Pancreas (tissue), 10 donors: ENCODE results near the gene INS. TPM values are rescaled to one million over a fixed set of nuclear protein-coding genes. Genes with fewer than 3 reads are reported as not detected.

Source experiments
- ATAC-seq, 4 donors: fragments of 200-7000 bp; cut with Tn5 transposase; one replicate each; pipeline versions ENCODE4 v1.8.0 to v1.9.1; 2020; ENCODE audit warnings: mild to moderate bottlenecking in 4 of 4, moderate library complexity in 4 of 4
- DNase-seq, 6 donors: peaks; one replicate each; pipeline ENCODE4 v3.0.0-alpha.2; 2020
- FAIRE-seq: peaks from 2 replicates; lab custom pipeline; 2012; peaks lifted over from hg19 to GRCh38; lab: Jason Lieb, UNC
- H3K27ac ChIP-seq, 4 donors: fragments of 200-600 bp; sonication (generic); 1 replicate in 3 of 4; 2 replicates in 1 of 4; pipeline versions ENCODE4 v1.5.0 to v1.8.0; 2020
- H3K27me3 ChIP-seq, 4 donors: fragments of 200-600 bp; one replicate each; pipeline ENCODE4 v1.8.0; 2021
- H3K36me3 ChIP-seq, 3 donors: fragments of 200-600 bp; sonication (generic) in 1 of 3; one replicate each; pipeline versions ENCODE4 v1.5.0 to v1.8.0; 2020 to 2021
- H3K4me1 ChIP-seq, 3 donors: fragments of 200-600 bp; one replicate each; pipeline ENCODE4 v1.8.0; 2021
- H3K4me3 ChIP-seq, 4 donors: fragments of 200-600 bp; sonication (generic) in 2 of 4; one replicate each; pipeline versions ENCODE4 v1.5.0 to v1.8.0; 2020 to 2021
- H3K9me3 ChIP-seq, 4 donors: fragments of 200-600 bp; one replicate each; pipeline ENCODE4 v1.8.0; 2021
- WGBS, 2 donors: extraction: QIAGEN DNeasy Blood & Tissue Kit; methylation state at CpG; one replicate each; pipeline ENCODE4 v1.1.7; 2013; 5-methylcytosine and 5-hydroxymethylcytosine counted together
- intact Hi-C, 3 donors: fragments of 100-400 bp; cut with DNase I; formaldehyde crosslinking; loops; one replicate each; pipeline versions ENCODE4 v1.11.1 to v1.14.2; 2022
- polyA plus RNA-seq, 2 donors: library from polyadenylated mRNA; stranded (reverse); fragments of 200-250 nt; gene quantifications; one replicate each; pipeline ENCODE4 v1.2.3, GENCODE V29; 2013
- total RNA-seq, 6 donors: library from RNA; stranded (reverse); fragmentation: NEBNext Ultra II Directional in 4 of 6; extraction: Animal tissue kit (Norgen Biotek cat#: 25700) in 4 of 6; gene quantifications; one replicate each; pipeline versions ENCODE4 v1.2.1 to v1.2.4, GENCODE V29; 2021 to 2023
- TF ChIP-seq, protein P1 (sequence below), 4 donors: fragments of 200-600 bp; sonication (generic) in 3 of 4; IDR thresholded peaks; one replicate each; pipeline versions ENCODE4 v1.5.0 to v1.8.0; 2021; ENCODE audit warnings: antibody characterized with exemption in 4 of 4
- donor health status: healthy with polysubstance abuse.
- donor health status: DM: no; HTN: no; CAD: no; lungs with moderate emphysema.
- donor health status: DM: no; HTN: no; CAD: no.
- donor health status: control.
- donor health status: control.
- donor health status: Bipolar disorder and iron deficiency.
- donor health status: DM: yes; HTN: yes; CAD: no.
- donor health status: DM: no; HTN: no; CAD: no.
- donor health status: DM: no; HTN: no; CAD: no.
- donor health status: DM: yes; HTN: yes; CAD: no.

INS gene
- total and polyA plus RNA-seq, 8 donors = 1,425 to 145,342 (median 6,399) TPM

GRCh38 chr11:2154195-2154585 is 6.8 kb downstream of the INS start:
- no peaks in the 10 kb centered on the region for H3K27me3 ChIP-seq

DNA sequence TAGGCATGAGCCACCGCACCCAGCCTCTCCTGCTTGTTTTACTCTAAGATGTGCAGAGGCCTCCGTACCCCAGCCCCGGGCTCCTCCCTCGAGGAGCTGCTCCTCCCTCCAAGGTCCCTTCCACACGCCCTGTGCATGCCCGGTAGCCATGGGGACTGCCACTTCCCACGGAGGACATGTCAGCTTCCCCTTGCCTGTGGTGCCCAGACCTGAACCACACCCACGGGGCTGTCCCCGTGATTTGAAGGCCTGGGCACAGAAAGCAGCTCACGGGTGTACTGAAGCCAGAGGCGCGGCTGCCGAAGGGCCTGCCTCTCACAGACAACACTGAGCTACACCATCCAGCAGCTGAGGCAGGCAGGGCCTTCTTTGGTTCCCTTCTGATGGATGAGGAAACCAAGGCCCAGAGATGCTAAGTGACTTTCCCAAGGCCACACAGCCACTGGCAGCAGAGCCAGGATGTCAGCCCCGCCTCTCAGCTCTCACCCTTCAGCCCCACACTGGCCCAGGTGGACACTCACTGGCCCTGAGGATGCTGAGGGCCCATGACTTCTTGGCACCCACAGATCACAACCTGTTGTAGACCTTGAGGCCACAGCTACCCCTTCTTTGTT is 7.3 kb downstream of the INS start:
- H3K4me1 ChIP-seq = no peaks in the 10 kb centered on the region
- intact Hi-C loops = loop anchor here in 2 of 3 donors (5.0 to 10.0 kb wide), 3 partner anchors 271 to 499 kb away; no protein-coding TSS in a partner anchor
- H3K27me3 ChIP-seq = no peaks in the 10 kb centered on the region
- H3K27ac ChIP-seq = no peak overlapping the region
- DNase-seq = no peak
- whole genome bisulfite sequencing, 2 donors = 61 to 72% methylated on average over 14 of the region's 14 CpGs
- TF ChIP-seq, protein P1, sequence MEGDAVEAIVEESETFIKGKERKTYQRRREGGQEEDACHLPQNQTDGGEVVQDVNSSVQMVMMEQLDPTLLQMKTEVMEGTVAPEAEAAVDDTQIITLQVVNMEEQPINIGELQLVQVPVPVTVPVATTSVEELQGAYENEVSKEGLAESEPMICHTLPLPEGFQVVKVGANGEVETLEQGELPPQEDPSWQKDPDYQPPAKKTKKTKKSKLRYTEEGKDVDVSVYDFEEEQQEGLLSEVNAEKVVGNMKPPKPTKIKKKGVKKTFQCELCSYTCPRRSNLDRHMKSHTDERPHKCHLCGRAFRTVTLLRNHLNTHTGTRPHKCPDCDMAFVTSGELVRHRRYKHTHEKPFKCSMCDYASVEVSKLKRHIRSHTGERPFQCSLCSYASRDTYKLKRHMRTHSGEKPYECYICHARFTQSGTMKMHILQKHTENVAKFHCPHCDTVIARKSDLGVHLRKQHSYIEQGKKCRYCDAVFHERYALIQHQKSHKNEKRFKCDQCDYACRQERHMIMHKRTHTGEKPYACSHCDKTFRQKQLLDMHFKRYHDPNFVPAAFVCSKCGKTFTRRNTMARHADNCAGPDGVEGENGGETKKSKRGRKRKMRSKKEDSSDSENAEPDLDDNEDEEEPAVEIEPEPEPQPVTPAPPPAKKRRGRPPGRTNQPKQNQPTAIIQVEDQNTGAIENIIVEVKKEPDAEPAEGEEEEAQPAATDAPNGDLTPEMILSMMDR (IDR thresholded peaks at IDR 0.05) = no peak
- ATAC-seq = no peak
- no peaks in the 10 kb centered on the region for H3K36me3 ChIP-seq
- no peaks in the 10 kb centered on the region for H3K9me3 ChIP-seq
- no peak overlapping the region for H3K4me3 ChIP-seq
- FAIRE-seq = no peak

More at GRCh38 chr11:2154195-2154585, 6.8 kb downstream of the INS start:
- 70 to 90% methylated on average over 7 of the region's 7 CpGs for WGBS, 2 donors
- Histone ChIP-seq H3K36me3 (no peaks in the 10 kb centered on the region), H3K4me3 (no peak overlapping the region), H3K27ac (no peak overlapping the region), H3K4me1 (no peaks in the 10 kb centered on the region), H3K9me3 (no peaks in the 10 kb centered on the region)
- ATAC-seq (no peak), DNase-seq (no peak), FAIRE-seq (no peak)
- intact Hi-C loops = loop anchor here in 2 of 3 donors (5.0 to 10.0 kb wide), 3 partner anchors 272 to 499 kb away; no protein-coding TSS in a partner anchor
- TF ChIP-seq, protein P1 (IDR thresholded peaks at IDR 0.05) = no peak

GRCh38 chr11:2151500-2152257 is 9.3 kb downstream of the INS start:
- peak in 5 of 6 donors; percentile 71 to 89 (median 86) for DNase-seq
- Histone ChIP-seq H3K27me3 (no peaks in the 10 kb centered on the region), H3K4me1 (no peaks in the 10 kb centered on the region), H3K4me3 (no peak overlapping the region), H3K27ac (no peak overlapping the region), H3K36me3 (no peaks in the 10 kb centered on the region), H3K9me3 (no peaks in the 10 kb centered on the region)
- TF ChIP-seq, protein P1 (IDR thresholded peaks at IDR 0.05) = peak; percentile 65 to 79 (median 73)
- peak; percentile 67 to 87 (median 76) for ATAC-seq
- WGBS, 2 donors = 2% methylated on average over 22 of the region's 22 CpGs
- intact Hi-C loops = loop anchor here in 2 of 3 donors (5.0 to 10.0 kb wide), 3 partner anchors 269 to 497 kb away; no protein-coding TSS in a partner anchor
- no peak for FAIRE-seq

- Histone ChIP-seq H3K27me3 (peaks cover 0 to 12% (median 0%) of the 10 kb centered on the region in 4 donors), H3K27ac (no peak overlapping the region), H3K4me3 (no peak overlapping the region), H3K9me3 (no peaks in the 10 kb centered on the region), H3K36me3 (no peaks in the 10 kb centered on the region), H3K4me1 (no peaks in the 10 kb centered on the region)
- WGBS, 2 donors = 12 to 17% methylated on average over 11 of the region's 11 CpGs
- DNase-seq (peak in 1 of 6 donors; percentile 11), FAIRE-seq (no peak), ATAC-seq (no peak)
- TF ChIP-seq, protein P1 (IDR thresholded peaks at IDR 0.05) = peak in 1 of 4 donors; percentile 18
- intact Hi-C loops = loop anchor here in 2 of 3 donors (5.0 to 10.0 kb wide), 5 partner anchors 225 to 495 kb away; partner anchors contain the start of gene TNNI2 (in 1 of the 2)
These were observed 10.9 kb downstream of the INS start for GRCh38 chr11:2149864-2150847.
